Esophagus muscularis mucosa (tissue), 4 donors: ENCODE results near the gene ANKRD12. TPM values are rescaled to one million over a fixed set of nuclear protein-coding genes. Genes with fewer than 3 reads are reported as not detected.

ENCODE experiments used
- DNase-seq: peaks from one replicate; pipeline ENCODE4 v3.0.0-alpha.2; 2017; ENCODE audit errors: extremely low spot score
- H3K27ac ChIP-seq, 4 donors: fragments of 200-600 bp; sonication (generic); replicated peaks in 1 of 4; 1 replicate in 3 of 4; 2 replicates in 1 of 4; pipeline ENCODE4 v1.5.1; 2016 to 2019; ENCODE audit warnings: mild to moderate bottlenecking in 1 of 4
- H3K27me3 ChIP-seq, 4 donors: fragments of 200-600 bp; sonication (generic); one replicate each; pipeline versions ENCODE4 v1.5.1 to v1.6.0; 2016 to 2019
- H3K36me3 ChIP-seq, 4 donors: fragments of 200-600 bp; sonication (generic); one replicate each; pipeline ENCODE4 v1.5.1; 2016 to 2019
- H3K4me1 ChIP-seq, 4 donors: fragments of 200-600 bp; sonication (generic); one replicate each; pipeline ENCODE4 v1.5.1; 2016 to 2019
- H3K4me3 ChIP-seq, 4 donors: fragments of 200-600 bp; sonication (generic); 1 replicate in 2 of 4; 2 replicates in 2 of 4; pipeline ENCODE4 v1.5.1; 2016 to 2019; ENCODE audit warnings: mild to moderate bottlenecking in 4 of 4, moderate library complexity in 1 of 4
- H3K9me3 ChIP-seq, 4 donors: fragments of 200-600 bp; sonication (generic); 1 replicate in 3 of 4; 2 replicates in 1 of 4; pipeline ENCODE4 v1.5.1; 2016 to 2019
- CTCF ChIP-seq, 3 experiments: fragments of 200-600 bp in 2 of 3; fragments of 450-650 bp in 1 of 3; sonication (generic) in 2 of 3; IDR thresholded peaks; one replicate each; pipeline ENCODE4 v1.5.1; 2017 to 2019; ENCODE audit warnings: antibody characterized with exemption in 3 of 3, mild to moderate bottlenecking in 2 of 3, moderate library complexity in 1 of 3
- EP300 ChIP-seq: sonication (generic); formaldehyde crosslinking; IDR thresholded peaks from one replicate; pipeline ENCODE4 v1.6.1; 2017; ENCODE audit warnings: antibody characterized with exemption
- POLR2A ChIP-seq: fragments of 450-650 bp; IDR thresholded peaks from one replicate; pipeline ENCODE4 v1.6.1; 2017; ENCODE audit warnings: antibody characterized with exemption, moderate library complexity, mild to moderate bottlenecking, low read depth
- POLR2AphosphoS5 ChIP-seq, 2 donors: sonication (generic); formaldehyde crosslinking; IDR thresholded peaks; one replicate each; pipeline ENCODE4 v1.6.1; 2017; ENCODE audit warnings: antibody characterized with exemption in 2 of 2
- WGBS: methylation state at CpG from one replicate; pipeline ENCODE4 v1.1.5; 2018; 5-methylcytosine and 5-hydroxymethylcytosine counted together
- intact Hi-C: fragments of 100-400 bp; cut with DNase I; formaldehyde crosslinking; loops from one replicate; pipeline ENCODE4 v1.15.1; 2023
- total RNA-seq, 4 donors: library from RNA; depleted of rRNA; stranded (reverse); fragments of >200 nt; gene quantifications; one replicate each; pipeline versions ENCODE4 v1.1.0 to v1.2.1, GENCODE V29; 2016

ANKRD12 gene
- total RNA-seq, 4 donors from 2014 or later, result 65.2 to 108 (median 92.9) TPM

DNA sequence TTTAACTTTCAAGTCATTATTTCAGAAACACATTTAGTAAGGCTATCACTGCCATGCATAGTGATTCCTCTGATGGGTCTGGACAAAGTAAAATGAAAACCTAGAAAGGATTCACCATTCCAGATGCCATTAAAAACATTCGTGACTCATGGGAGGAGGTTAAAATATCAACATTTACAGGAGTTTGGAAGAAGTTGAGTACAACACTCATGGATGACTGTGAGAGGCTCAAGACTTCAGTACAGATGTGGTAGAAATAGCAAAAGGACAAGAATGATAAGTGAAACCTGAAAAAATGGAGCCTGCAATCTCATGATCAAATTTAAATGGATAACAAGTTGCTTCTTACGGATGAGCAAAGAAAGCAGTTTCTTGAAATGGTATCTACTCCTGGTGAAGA is 192.2 kb downstream of the ANKRD12 start:
- no peak overlapping the region for H3K4me3 ChIP-seq
- H3K27ac ChIP-seq, result no peak overlapping the region
- TF ChIP-seq POLR2AphosphoS5 (IDR thresholded peaks at IDR 0.05) (no peak), POLR2A (no peak), EP300 (no peak), CTCF (IDR thresholded peaks at IDR 0.05) (no peak)
- peaks cover 0 to 4% (median 0%) of the 10 kb centered on the region in 4 donors for H3K9me3 ChIP-seq
- no peaks in the 10 kb centered on the region for H3K36me3 ChIP-seq
- H3K4me1 ChIP-seq, result peaks cover 0 to 6% (median 6%) of the 10 kb centered on the region in 4 donors
- intact Hi-C loops, result no loop called here
- 93% methylated on average over 2 of the region's 2 CpGs for WGBS
- no peak for DNase-seq
- H3K27me3 ChIP-seq, result no peaks in the 10 kb centered on the region

DNA sequence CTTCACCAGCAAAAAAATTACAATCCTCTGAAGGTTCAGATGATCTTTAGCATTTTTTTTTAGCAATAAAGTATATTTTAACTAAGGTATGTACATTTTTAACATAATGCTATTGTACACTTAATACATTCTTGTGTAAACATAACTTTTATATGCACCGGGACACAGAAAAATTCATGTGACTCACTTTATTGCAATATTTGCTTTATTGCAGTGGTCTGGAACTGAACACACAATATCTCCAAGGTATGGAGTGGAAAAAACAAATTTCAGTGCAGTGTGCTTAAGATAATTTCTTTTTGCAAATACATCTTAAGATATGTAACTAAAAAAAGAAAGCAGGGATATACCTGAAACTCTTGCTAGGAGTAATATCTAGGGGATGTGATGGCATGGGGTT is 192.9 kb downstream of the ANKRD12 start:
- H3K9me3 ChIP-seq, result peaks cover 0 to 4% (median 0%) of the 10 kb centered on the region in 4 donors
- intact Hi-C loops, result no loop called here
- WGBS, result 90% methylated on average over 1 of the region's 1 CpG

DNA sequence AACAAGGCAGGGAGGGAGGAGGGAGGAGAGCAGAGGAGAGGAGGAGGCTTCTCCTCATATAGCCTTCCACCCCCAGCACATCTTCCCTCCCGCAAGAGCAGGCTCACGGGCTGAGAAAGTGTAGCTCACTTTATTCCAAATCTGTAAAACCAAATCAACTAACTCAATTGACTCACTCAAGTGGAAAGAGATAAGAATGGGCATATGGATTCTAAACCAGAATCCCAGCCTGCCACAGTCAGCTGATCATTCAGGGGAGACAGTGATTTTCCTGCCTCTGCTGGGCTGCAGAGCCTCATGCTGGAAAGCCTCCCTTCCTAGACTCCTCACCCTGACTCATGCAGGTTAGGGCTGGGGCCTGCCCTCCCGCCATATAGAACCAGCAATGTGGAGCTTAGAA is 193.8 kb downstream of the ANKRD12 start:
- Histone ChIP-seq H3K9me3 (peaks cover 0 to 4% (median 0%) of the 10 kb centered on the region in 4 donors), H3K36me3 (no peaks in the 10 kb centered on the region), H3K4me1 (peaks cover 3 to 8% (median 8%) of the 10 kb centered on the region in 4 donors), H3K4me3 (no peak overlapping the region), H3K27ac (no peak overlapping the region), H3K27me3 (no peaks in the 10 kb centered on the region)
- no peak for TF ChIP-seq POLR2AphosphoS5 (IDR thresholded peaks at IDR 0.05)
- no peak for TF ChIP-seq EP300
- no peak for TF ChIP-seq CTCF (IDR thresholded peaks at IDR 0.05)
- no peak for TF ChIP-seq POLR2A
- no peak for DNase-seq
- intact Hi-C loops, result loop anchor here (5.0 to 10.0 kb wide), 2 partner anchors 147 to 256 kb away; partner anchors contain the start of gene RALBP1
- WGBS, result 83% methylated on average over 3 of the region's 3 CpGs

More for the DNA sequence above, 192.9 kb downstream of the ANKRD12 start:
- TF ChIP-seq POLR2AphosphoS5 (IDR thresholded peaks at IDR 0.05), result no peak
- no peak for TF ChIP-seq CTCF (IDR thresholded peaks at IDR 0.05)
- no peak for TF ChIP-seq EP300
- TF ChIP-seq POLR2A, result no peak
- no peaks in the 10 kb centered on the region for H3K27me3 ChIP-seq
- peaks cover 0 to 7% (median 7%) of the 10 kb centered on the region in 4 donors for H3K4me1 ChIP-seq
- DNase-seq, result no peak
- no peak overlapping the region for H3K27ac ChIP-seq
- H3K36me3 ChIP-seq, result no peaks in the 10 kb centered on the region
- no peak overlapping the region for H3K4me3 ChIP-seq

DNA sequence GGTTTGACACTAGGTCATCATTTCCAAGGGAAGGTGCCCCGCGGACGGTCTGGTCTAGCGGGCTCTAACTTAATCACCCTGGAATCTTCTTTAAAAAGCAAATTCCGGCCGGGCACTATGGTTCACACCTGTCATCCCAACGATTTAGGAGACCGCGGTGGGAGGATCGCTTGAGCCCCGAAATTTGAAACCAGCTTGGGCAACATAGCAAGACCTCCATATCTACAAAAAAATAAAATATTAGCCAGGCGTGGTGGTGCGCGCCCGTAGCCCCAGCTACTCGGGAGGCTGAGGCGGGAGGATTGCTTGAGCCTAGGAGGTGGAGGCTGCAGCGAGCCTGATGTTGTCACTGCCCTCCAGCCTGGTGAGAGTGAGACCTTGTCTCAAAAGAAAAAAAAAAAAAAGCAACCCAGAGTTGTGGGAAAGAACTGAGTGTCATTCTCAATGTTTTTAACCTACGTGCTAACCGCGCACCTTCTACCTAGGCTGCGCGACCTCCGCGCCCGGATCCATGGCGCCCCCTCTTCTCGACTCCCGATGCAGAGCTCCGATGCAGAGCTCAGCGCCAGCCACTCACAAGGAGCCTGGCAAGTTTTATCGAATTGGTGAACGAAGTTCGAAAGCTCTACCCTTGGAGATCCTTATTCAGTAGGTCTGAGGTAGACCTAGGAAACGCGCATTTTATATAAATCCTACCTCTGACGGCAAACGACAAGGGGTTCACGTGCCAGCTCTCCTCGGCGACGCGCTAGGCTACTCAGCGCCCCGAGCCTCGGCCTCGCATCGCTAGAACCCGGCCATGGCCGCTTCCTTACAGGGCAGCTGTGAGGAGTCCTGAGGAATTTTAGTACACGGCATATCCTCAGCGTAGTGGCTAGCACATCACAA is 197.1 kb downstream of the ANKRD12 start:
- intact Hi-C loops, result loop anchor here (5.0 to 10.0 kb wide), 2 partner anchors 144 to 259 kb away; partner anchors contain the start of gene RALBP1
- Histone ChIP-seq H3K4me3 (peak overlapping the region; percentile 87 to 95 (median 91)), H3K9me3 (no peaks in the 10 kb centered on the region), H3K27ac (peak overlapping the region; percentile 87 to 97 (median 93)), H3K4me1 (peaks cover 5 to 36% (median 33%) of the 10 kb centered on the region in 4 donors), H3K27me3 (no peaks in the 10 kb centered on the region), H3K36me3 (peaks cover 0 to 14% (median 6%) of the 10 kb centered on the region in 4 donors)
- TF ChIP-seq POLR2AphosphoS5 (IDR thresholded peaks at IDR 0.05) (peak in 1 of 2 donors; percentile 29), POLR2A (no peak)
- 33% methylated on average over 51 of the region's 52 CpGs for WGBS
- no peak for DNase-seq

GRCh38 chr18:9334329-9334972 is 197.9 kb downstream of the ANKRD12 start, which contains the start of gene TWSG1:
Gene TWSG1, plus strand, starts transcription at chr18:9334773. Its CDS starts 2,457 bp downstream, at chr18:9337230.
- peak; percentile 98 for DNase-seq
- 0% methylated on average over 6 of the region's 67 CpGs for WGBS
- H3K4me3 ChIP-seq, result peak within 1 kb of the TSS; percentile 87 to 95 (median 91)
- H3K27me3 ChIP-seq, result no peaks in the 10 kb centered on the region
- TF ChIP-seq EP300 (no peak), CTCF (IDR thresholded peaks at IDR 0.05) (peak in 2 of 3 experiments; percentile 39 to 60), POLR2AphosphoS5 (IDR thresholded peaks at IDR 0.05) (peak; percentile 26 to 79), POLR2A (peak; percentile 49)
- H3K9me3 ChIP-seq, result no peaks in the 10 kb centered on the region
- peak within 1 kb of the TSS; percentile 92 to 97 (median 96) for H3K27ac ChIP-seq
- intact Hi-C loops, result loop anchor here (5.0 to 10.0 kb wide), 2 partner anchors 143 to 260 kb away; partner anchors contain the start of gene RALBP1
- peaks cover 6 to 21% (median 10%) of the 10 kb centered on the region in 4 donors for H3K36me3 ChIP-seq
- peaks cover 5 to 36% (median 33%) of the 10 kb centered on the region in 4 donors for H3K4me1 ChIP-seq
